Neural progenitor cell (in vitro differentiated cells): ENCODE results near the gene TGIF2.

Experiments used
- EZH2 ChIP-seq: fragments of 200-600 bp; sonication (generic); IDR thresholded peaks from 2 replicates; pipeline ENCODE4 v1.6.1; 2017; ENCODE audit warnings: antibody characterized with exemption, mild to moderate bottlenecking, moderate library complexity
- TF ChIP-seq, protein P1 (sequence below): fragments of 200-600 bp; sonication (generic); IDR thresholded peaks from 2 replicates; pipeline ENCODE4 v1.5.1; 2017; ENCODE audit warnings: antibody characterized with exemption, mild to moderate bottlenecking

DNA sequence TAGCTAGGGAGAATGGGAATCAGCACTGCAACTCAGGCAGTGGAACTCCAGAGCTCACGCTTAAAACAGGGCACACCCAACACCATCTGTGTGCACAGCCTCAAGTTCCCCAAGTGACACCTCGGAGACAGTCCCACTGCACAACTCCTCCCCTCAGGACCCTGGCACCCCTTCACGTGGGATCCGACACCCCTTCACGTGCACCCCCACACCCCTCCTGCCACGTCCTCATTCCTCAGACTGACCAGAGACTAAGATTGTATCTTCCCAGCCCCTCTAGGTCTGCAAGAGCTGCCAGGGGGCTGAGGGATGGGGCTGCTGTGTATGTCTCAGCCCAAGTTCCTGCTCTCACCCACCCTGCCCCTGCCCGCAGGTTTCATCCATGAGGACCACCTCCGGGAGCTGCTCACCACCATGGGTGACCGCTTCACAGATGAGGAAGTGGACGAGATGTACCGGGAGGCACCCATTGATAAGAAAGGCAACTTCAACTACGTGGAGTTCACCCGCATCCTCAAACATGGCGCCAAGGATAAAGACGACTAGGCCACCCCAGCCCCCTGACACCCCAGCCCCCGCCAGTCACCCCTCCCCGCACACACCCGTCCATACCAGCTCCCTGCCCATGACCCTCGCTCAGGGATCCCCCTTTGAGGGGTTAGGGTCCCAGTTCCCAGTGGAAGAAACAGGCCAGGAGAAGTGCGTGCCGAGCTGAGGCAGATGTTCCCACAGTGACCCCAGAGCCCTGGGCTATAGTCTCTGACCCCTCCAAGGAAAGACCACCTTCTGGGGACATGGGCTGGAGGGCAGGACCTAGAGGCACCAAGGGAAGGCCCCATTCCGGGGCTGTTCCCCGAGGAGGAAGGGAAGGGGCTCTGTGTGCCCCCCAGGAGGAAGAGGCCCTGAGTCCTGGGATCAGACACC lies 24.4 kb upstream of the TGIF2 start:
- TF ChIP-seq, protein P1, sequence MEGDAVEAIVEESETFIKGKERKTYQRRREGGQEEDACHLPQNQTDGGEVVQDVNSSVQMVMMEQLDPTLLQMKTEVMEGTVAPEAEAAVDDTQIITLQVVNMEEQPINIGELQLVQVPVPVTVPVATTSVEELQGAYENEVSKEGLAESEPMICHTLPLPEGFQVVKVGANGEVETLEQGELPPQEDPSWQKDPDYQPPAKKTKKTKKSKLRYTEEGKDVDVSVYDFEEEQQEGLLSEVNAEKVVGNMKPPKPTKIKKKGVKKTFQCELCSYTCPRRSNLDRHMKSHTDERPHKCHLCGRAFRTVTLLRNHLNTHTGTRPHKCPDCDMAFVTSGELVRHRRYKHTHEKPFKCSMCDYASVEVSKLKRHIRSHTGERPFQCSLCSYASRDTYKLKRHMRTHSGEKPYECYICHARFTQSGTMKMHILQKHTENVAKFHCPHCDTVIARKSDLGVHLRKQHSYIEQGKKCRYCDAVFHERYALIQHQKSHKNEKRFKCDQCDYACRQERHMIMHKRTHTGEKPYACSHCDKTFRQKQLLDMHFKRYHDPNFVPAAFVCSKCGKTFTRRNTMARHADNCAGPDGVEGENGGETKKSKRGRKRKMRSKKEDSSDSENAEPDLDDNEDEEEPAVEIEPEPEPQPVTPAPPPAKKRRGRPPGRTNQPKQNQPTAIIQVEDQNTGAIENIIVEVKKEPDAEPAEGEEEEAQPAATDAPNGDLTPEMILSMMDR: no peak
- no peak for TF ChIP-seq EZH2
